Liver (tissue), 3 donors: Measurements from ENCODE around the gene FMOD.

Experiments
- CTCF ChIP-seq: fragments of 150-350 bp; IDR thresholded peaks from 2 replicates; pipeline ENCODE4 v1.5.1; 2017; ENCODE audit warnings: improper control_type of control experiment, low read depth, low read length; ENCODE audit not compliant: missing input control
- FOXA1 ChIP-seq: IDR thresholded peaks from 2 replicates; pipeline ENCODE4 v1.6.1; 2016; ENCODE audit warnings: antibody characterized with exemption
- GABPA ChIP-seq, 2 donors: IDR thresholded peaks in 1 of 2; conservative IDR thresholded peaks in 1 of 2; 2 replicates each; pipeline ENCODE4 v1.6.1; 2016; ENCODE audit warnings: antibody characterized with exemption in 2 of 2, mild to moderate bottlenecking in 1 of 2, moderate library complexity in 1 of 2
- MAX ChIP-seq: IDR thresholded peaks from 2 replicates; pipeline ENCODE4 v1.6.1; 2016; ENCODE audit warnings: antibody characterized with exemption
- REST ChIP-seq: IDR thresholded peaks from 2 replicates; pipeline ENCODE4 v1.6.1; 2016; ENCODE audit warnings: antibody characterized with exemption, mild to moderate bottlenecking
- SP1 ChIP-seq: IDR thresholded peaks from 2 replicates; pipeline ENCODE4 v1.6.1; 2018; ENCODE audit warnings: antibody characterized with exemption, mild to moderate bottlenecking
- donor health status: healthy.
- donor health status: healthy.

- TF ChIP-seq CTCF (no peak), SP1 (no peak), FOXA1 (no peak), MAX (no peak), GABPA (IDR thresholded peaks at IDR 0.05 in 1 of 2, conservative IDR thresholded peaks at IDR 0.05 in 1 of 2) (no peak), REST (no peak)
These were observed 39.4 kb upstream of the FMOD start for GRCh38 chr1:203390298-203390697.
